GM18505 (cell line): Measurements from ENCODE around the gene RAB31.

ENCODE experiments used
- ATAC-seq: cut with Tn5 transposase; IDR thresholded peaks from one replicate; pipeline ENCODE4 v1.9.1; 2021; ENCODE audit not compliant: unreplicated experiment
- POLR2A ChIP-seq: IDR thresholded peaks from 4 replicates; pipeline ENCODE4 v1.6.1; 2011; ENCODE audit warnings: borderline replicate concordance; ENCODE audit not compliant: insufficient read depth, insufficient read length; ENCODE audit errors: extremely low read depth

Gene RAB31

GRCh38 chr18:9711361-9712129 is 3.4 kb downstream of the RAB31 start:
- TF ChIP-seq POLR2A = no peak
- peak; percentile 59 for ATAC-seq

GRCh38 chr18:9712130-9712577 is 4.1 kb downstream of the RAB31 start:
- no peak for ATAC-seq
- TF ChIP-seq POLR2A = no peak

GRCh38 chr18:9712611-9713010 is 4.5 kb downstream of the RAB31 start:
- ATAC-seq = no peak
- no peak for TF ChIP-seq POLR2A

- TF ChIP-seq POLR2A = no peak
- no peak for ATAC-seq
Measured at GRCh38 chr18:9714266-9715087, 6.4 kb downstream of the RAB31 start.

GRCh38 chr18:9715088-9715343 is 6.9 kb downstream of the RAB31 start:
- TF ChIP-seq POLR2A = no peak
- no peak for ATAC-seq

- ATAC-seq = no peak
- no peak for TF ChIP-seq POLR2A
Measured at GRCh38 chr18:9715978-9716774, 8.1 kb downstream of the RAB31 start.

GRCh38 chr18:9716780-9717563 is 8.9 kb downstream of the RAB31 start:
- no peak for TF ChIP-seq POLR2A
- no peak for ATAC-seq

GRCh38 chr18:9719421-9719981 is 11.4 kb downstream of the RAB31 start:
- no peak for TF ChIP-seq POLR2A
- ATAC-seq = no peak

- no peak for ATAC-seq
- TF ChIP-seq POLR2A = no peak
Measured at GRCh38 chr18:9720327-9720726, 12.2 kb downstream of the RAB31 start.

- no peak for TF ChIP-seq POLR2A
- no peak for ATAC-seq
Measured at GRCh38 chr18:9721893-9722550, 13.9 kb downstream of the RAB31 start.

GRCh38 chr18:9722691-9723090 is 14.6 kb downstream of the RAB31 start:
- no peak for TF ChIP-seq POLR2A
- no peak for ATAC-seq

GRCh38 chr18:9724797-9725585 is 16.9 kb downstream of the RAB31 start:
- no peak for ATAC-seq
- no peak for TF ChIP-seq POLR2A

GRCh38 chr18:9726175-9726574 is 18.1 kb downstream of the RAB31 start:
- ATAC-seq = no peak
- no peak for TF ChIP-seq POLR2A
